Mesendoderm (in vitro differentiated cells): ENCODE data around the gene RAC2.

Experiments
- DNase-seq: peaks from one replicate; pipeline ENCODE4 v3.0.0; 2013
- H2AK5ac ChIP-seq: 2 replicates; pipeline ENCODE4 v1.6.1; 2013; ENCODE audit warnings: low read length, inconsistent platforms
- H2BK120ac ChIP-seq: 2 replicates; pipeline ENCODE4 v1.6.1; 2013; ENCODE audit warnings: low read depth, mild to moderate bottlenecking, low read length, moderate library complexity, mixed read lengths
- H2BK15ac ChIP-seq: replicated peaks from 2 replicates; pipeline ENCODE4 v1.6.1; 2013; ENCODE audit warnings: low read depth, mild to moderate bottlenecking, moderate library complexity
- H2BK5ac ChIP-seq: 2 replicates; pipeline ENCODE4 v1.6.1; 2013; ENCODE audit warnings: low read length, inconsistent platforms
- H3K18ac ChIP-seq: 2 replicates; pipeline ENCODE4 v1.6.1; 2013; ENCODE audit warnings: mild to moderate bottlenecking, low read length, mixed read lengths
- H3K23ac ChIP-seq: one replicate; pipeline ENCODE4 v1.6.1; 2013; ENCODE audit warnings: low read length
- H3K27ac ChIP-seq: 2 replicates; pipeline ENCODE4 v1.5.1; 2013; ENCODE audit warnings: low read depth, mild to moderate bottlenecking, inconsistent platforms, low read length, moderate library complexity
- H3K27me3 ChIP-seq: 2 replicates; pipeline ENCODE4 v1.6.1; 2013; ENCODE audit warnings: low read length, control low read depth, mild to moderate bottlenecking, inconsistent platforms; ENCODE audit not compliant: insufficient read depth, poor library complexity
- H3K36me3 ChIP-seq: 2 replicates; pipeline ENCODE4 v1.6.1; 2013; ENCODE audit warnings: low read length, inconsistent platforms; ENCODE audit not compliant: control insufficient read depth, insufficient read depth
- H3K4ac ChIP-seq: one replicate; pipeline ENCODE4 v1.6.1; 2013; ENCODE audit warnings: low read depth, mild to moderate bottlenecking, low read length, moderate library complexity
- H3K4me1 ChIP-seq: 2 replicates; pipeline ENCODE4 v1.6.1; 2013; ENCODE audit warnings: low read depth, low read length, inconsistent platforms; ENCODE audit not compliant: control insufficient read depth
- H3K4me2 ChIP-seq: 2 replicates; pipeline ENCODE4 v1.6.1; 2013; ENCODE audit warnings: low read length
- H3K4me3 ChIP-seq: 2 replicates; pipeline ENCODE4 v1.5.1; 2013; ENCODE audit warnings: mild to moderate bottlenecking, low read length
- H3K56ac ChIP-seq: one replicate; pipeline ENCODE4 v1.6.1; 2013; ENCODE audit warnings: low read length
- H3K79me1 ChIP-seq: 2 replicates; pipeline ENCODE4 v1.6.1; 2013; ENCODE audit warnings: low read length, inconsistent platforms
- H3K79me2 ChIP-seq: 2 replicates; pipeline ENCODE4 v1.6.1; 2013; ENCODE audit warnings: mild to moderate bottlenecking, low read length; ENCODE audit not compliant: control insufficient read depth, insufficient read depth
- H3K9ac ChIP-seq: 2 replicates; pipeline ENCODE4 v1.6.1; 2013; ENCODE audit warnings: low read length, inconsistent platforms
- H4K5ac ChIP-seq: one replicate; pipeline ENCODE4 v1.6.1; 2013; ENCODE audit warnings: low read length
- H4K8ac ChIP-seq: one replicate; pipeline ENCODE4 v1.6.1; 2013; ENCODE audit warnings: low read depth, mild to moderate bottlenecking, control low read depth, low read length, moderate library complexity
- WGBS: extraction: QIAGEN DNeasy Blood & Tissue Kit; methylation state at CpG from one replicate; pipeline ENCODE4 v1.1.7; 2013; ENCODE audit warnings: low lambda C conversion rate, missing lambda C conversion rate; ENCODE audit not compliant: insufficient coverage; ENCODE audit errors: extremely low coverage; 5-methylcytosine and 5-hydroxymethylcytosine counted together

Gene RAC2

GRCh38 chr22:37225481-37225880, 18.6 kb downstream of the RAC2 start:
- Histone ChIP-seq H3K9ac (no peak overlapping the region), H3K56ac (no peak overlapping the region), H3K23ac (no peak overlapping the region), H3K4ac (no peak overlapping the region), H3K79me1 (no peaks in the 10 kb centered on the region), H2BK120ac (no peak overlapping the region), H2BK5ac (no peak overlapping the region), H3K4me2 (no peak overlapping the region), H3K36me3 (no peaks in the 10 kb centered on the region), H3K4me1 (peaks cover 3% of the 10 kb centered on the region), H3K27ac (no peak overlapping the region), H4K8ac (no peak overlapping the region), H4K5ac (no peak overlapping the region), H3K27me3 (no peaks in the 10 kb centered on the region), H2AK5ac (no peak overlapping the region), H3K4me3 (no peak overlapping the region), H2BK15ac (no peak overlapping the region), H3K18ac (no peak overlapping the region), H3K79me2 (no peaks in the 10 kb centered on the region)
- no CpG with 5 or more reads among the region's 8 CpGs for WGBS
- no peak for DNase-seq

- no peaks in the 10 kb centered on the region for H3K79me1 ChIP-seq
- H4K8ac ChIP-seq: no peak overlapping the region
- no CpG with 5 or more reads among the region's 8 CpGs for WGBS
- no peak overlapping the region for H3K23ac ChIP-seq
- H2BK15ac ChIP-seq: no peak overlapping the region
- H3K36me3 ChIP-seq: no peaks in the 10 kb centered on the region
- H3K27ac ChIP-seq: no peak overlapping the region
- H2BK120ac ChIP-seq: no peak overlapping the region
- no peak overlapping the region for H3K4ac ChIP-seq
- no peak overlapping the region for H3K4me2 ChIP-seq
- no peaks in the 10 kb centered on the region for H3K79me2 ChIP-seq
- no peak overlapping the region for H2BK5ac ChIP-seq
- no peak overlapping the region for H3K4me3 ChIP-seq
- no peak overlapping the region for H3K9ac ChIP-seq
- H2AK5ac ChIP-seq: no peak overlapping the region
- no peak overlapping the region for H3K18ac ChIP-seq
- DNase-seq: no peak
- no peak overlapping the region for H4K5ac ChIP-seq
- no peaks in the 10 kb centered on the region for H3K27me3 ChIP-seq
- no peak overlapping the region for H3K56ac ChIP-seq
- peaks cover 3% of the 10 kb centered on the region for H3K4me1 ChIP-seq
These were observed 19.2 kb downstream of the RAC2 start for GRCh38 chr22:37224757-37225420.

GRCh38 chr22:37223965-37224551, 20.0 kb downstream of the RAC2 start:
- no peaks in the 10 kb centered on the region for H3K79me2 ChIP-seq
- WGBS: no CpG with 5 or more reads among the region's 3 CpGs
- no peak overlapping the region for H3K56ac ChIP-seq

GRCh38 chr22:37222440-37222971, 21.6 kb downstream of the RAC2 start:
- H2BK15ac ChIP-seq: no peak overlapping the region
- H3K79me2 ChIP-seq: no peaks in the 10 kb centered on the region
- H3K4me1 ChIP-seq: peaks cover 3% of the 10 kb centered on the region
- no peak overlapping the region for H3K4ac ChIP-seq
- no peak overlapping the region for H2BK120ac ChIP-seq
- no peak overlapping the region for H3K23ac ChIP-seq
- no peaks in the 10 kb centered on the region for H3K36me3 ChIP-seq
- H3K27me3 ChIP-seq: no peaks in the 10 kb centered on the region
- WGBS: no CpG with 5 or more reads among the region's 8 CpGs
- no peak overlapping the region for H4K5ac ChIP-seq
- H3K4me3 ChIP-seq: no peak overlapping the region
- H3K18ac ChIP-seq: no peak overlapping the region
- no peak overlapping the region for H2BK5ac ChIP-seq
- no peak overlapping the region for H3K56ac ChIP-seq
- no peak overlapping the region for H3K9ac ChIP-seq
- no peak overlapping the region for H3K4me2 ChIP-seq
- H4K8ac ChIP-seq: no peak overlapping the region
- no peak overlapping the region for H3K27ac ChIP-seq
- H2AK5ac ChIP-seq: no peak overlapping the region
- H3K79me1 ChIP-seq: no peaks in the 10 kb centered on the region
- no peak for DNase-seq

More at GRCh38 chr22:37223965-37224551, 20.0 kb downstream of the RAC2 start:
- Histone ChIP-seq H2BK5ac (no peak overlapping the region), H3K4me1 (peaks cover 3% of the 10 kb centered on the region), H3K4me2 (no peak overlapping the region), H4K5ac (no peak overlapping the region), H3K9ac (no peak overlapping the region), H2AK5ac (no peak overlapping the region), H3K4ac (no peak overlapping the region), H3K27ac (no peak overlapping the region), H2BK15ac (no peak overlapping the region), H3K27me3 (no peaks in the 10 kb centered on the region), H2BK120ac (no peak overlapping the region), H3K79me1 (no peaks in the 10 kb centered on the region), H3K23ac (no peak overlapping the region), H3K4me3 (no peak overlapping the region), H3K18ac (no peak overlapping the region), H4K8ac (no peak overlapping the region), H3K36me3 (no peaks in the 10 kb centered on the region)
- DNase-seq: no peak

- H3K4me3 ChIP-seq: no peak overlapping the region
- no peak for DNase-seq
- no peak overlapping the region for H3K56ac ChIP-seq
- H2AK5ac ChIP-seq: no peak overlapping the region
- H3K9ac ChIP-seq: no peak overlapping the region
- H3K79me1 ChIP-seq: no peaks in the 10 kb centered on the region
- no peak overlapping the region for H2BK120ac ChIP-seq
- H4K8ac ChIP-seq: no peak overlapping the region
- H3K36me3 ChIP-seq: no peaks in the 10 kb centered on the region
- no peak overlapping the region for H2BK5ac ChIP-seq
- no peak overlapping the region for H4K5ac ChIP-seq
- no peaks in the 10 kb centered on the region for H3K79me2 ChIP-seq
- H3K18ac ChIP-seq: no peak overlapping the region
- peaks cover 3% of the 10 kb centered on the region for H3K4me1 ChIP-seq
- no peak overlapping the region for H3K4ac ChIP-seq
- no peak overlapping the region for H3K4me2 ChIP-seq
- no peak overlapping the region for H3K27ac ChIP-seq
- no CpG with 5 or more reads among the region's 10 CpGs for WGBS
- H3K27me3 ChIP-seq: no peaks in the 10 kb centered on the region
- H2BK15ac ChIP-seq: no peak overlapping the region
- no peak overlapping the region for H3K23ac ChIP-seq
These were observed 22.4 kb downstream of the RAC2 start for GRCh38 chr22:37221424-37222333.
